Measurements from ENCODE around the gene COTL1. TPM values are rescaled to one million over a fixed set of nuclear protein-coding genes. Genes with fewer than 3 reads are reported as not detected.

Gene COTL1
- total and polyA plus RNA-seq, 7 donors, result 6.1 to 44.5 (median 9.8) TPM

- H3K4me3 ChIP-seq, result no peak overlapping the region
- ATAC-seq (peak; percentile 53 to 81 (median 70)), DNase-seq (peak; percentile 93)
- no peak for TF ChIP-seq CTCF (IDR thresholded peaks at IDR 0.05)
- peaks cover 0 to 15% (median 0%) of the 10 kb centered on the region in 3 donors for H3K27me3 ChIP-seq (ENCODE audit: insufficient read depth in 3 of 3, low read length in 2 of 3)
- H3K4me1 ChIP-seq, result no peaks in the 10 kb centered on the region
- 51 to 54% (median 51%) methylated on average over 23 of the region's 23 CpGs for WGBS, 3 donors
- H3K36me3 ChIP-seq (ENCODE audit: insufficient read depth in 1 of 2, low read depth in 1 of 2), result no peaks in the 10 kb centered on the region
- intact Hi-C loops (cut with DNase I), result no loop called here
- no peak overlapping the region for H3K27ac ChIP-seq
- no peaks in the 10 kb centered on the region for H3K9me3 ChIP-seq
These were observed 14.6 kb downstream of the COTL1 start for GRCh38 chr16:84603140-84603816.

- Histone ChIP-seq H3K4me3 (no peak overlapping the region), H3K27me3 (ENCODE audit: insufficient read depth in 3 of 3, low read length in 2 of 3) (peaks cover 0 to 15% (median 0%) of the 10 kb centered on the region in 3 donors), H3K36me3 (ENCODE audit: insufficient read depth in 1 of 2, low read depth in 1 of 2) (no peaks in the 10 kb centered on the region), H3K27ac (no peak overlapping the region), H3K9me3 (no peaks in the 10 kb centered on the region), H3K4me1 (no peaks in the 10 kb centered on the region)
- DNase-seq, result no peak
- WGBS, 3 donors, result 83 to 89% (median 84%) methylated on average over 25 of the region's 25 CpGs
- intact Hi-C loops (cut with DNase I), result no loop called here
- no peak for TF ChIP-seq CTCF (IDR thresholded peaks at IDR 0.05)
- ATAC-seq, result no peak
These were observed 17.3 kb downstream of the COTL1 start for GRCh38 chr16:84600343-84601229.

GRCh38 chr16:84599521-84600202 is 18.2 kb downstream of the COTL1 start:
- Histone ChIP-seq H3K36me3 (ENCODE audit: insufficient read depth in 1 of 2, low read depth in 1 of 2) (no peaks in the 10 kb centered on the region), H3K4me3 (no peak overlapping the region), H3K4me1 (no peaks in the 10 kb centered on the region), H3K27me3 (ENCODE audit: insufficient read depth in 3 of 3, low read length in 2 of 3) (peaks cover 0 to 15% (median 0%) of the 10 kb centered on the region in 3 donors), H3K27ac (no peak overlapping the region), H3K9me3 (no peaks in the 10 kb centered on the region)
- ATAC-seq, result peak in 3 of 4 donors; percentile 14 to 47 (median 42)
- no peak for TF ChIP-seq CTCF (IDR thresholded peaks at IDR 0.05)
- intact Hi-C loops (cut with DNase I), result no loop called here
- peak; percentile 60 to 67 for DNase-seq
- WGBS, 3 donors, result 20 to 28% (median 25%) methylated on average over 12 of the region's 12 CpGs

GRCh38 chr16:84598360-84598759 is 19.5 kb downstream of the COTL1 start:
- Histone ChIP-seq H3K4me1 (no peaks in the 10 kb centered on the region), H3K4me3 (no peak overlapping the region), H3K9me3 (no peaks in the 10 kb centered on the region), H3K36me3 (ENCODE audit: insufficient read depth in 1 of 2, low read depth in 1 of 2) (no peaks in the 10 kb centered on the region), H3K27ac (no peak overlapping the region), H3K27me3 (ENCODE audit: insufficient read depth in 3 of 3, low read length in 2 of 3) (peaks cover 0 to 15% (median 0%) of the 10 kb centered on the region in 3 donors)
- TF ChIP-seq CTCF (IDR thresholded peaks at IDR 0.05), result no peak
- intact Hi-C loops (cut with DNase I), result no loop called here
- ATAC-seq (no peak), DNase-seq (no peak)
- 85 to 89% (median 88%) methylated on average over 5 of the region's 6 CpGs for WGBS, 3 donors
